ENCODE results near the gene PBX1. TPM values are rescaled to one million over a fixed set of nuclear protein-coding genes. Genes with fewer than 3 reads are reported as not detected.

Gene PBX1
- total and polyA plus RNA-seq, 2 of the 4 experiments (the other 2 are of a cell fraction): 13.9 to 17.9 TPM

DNA sequence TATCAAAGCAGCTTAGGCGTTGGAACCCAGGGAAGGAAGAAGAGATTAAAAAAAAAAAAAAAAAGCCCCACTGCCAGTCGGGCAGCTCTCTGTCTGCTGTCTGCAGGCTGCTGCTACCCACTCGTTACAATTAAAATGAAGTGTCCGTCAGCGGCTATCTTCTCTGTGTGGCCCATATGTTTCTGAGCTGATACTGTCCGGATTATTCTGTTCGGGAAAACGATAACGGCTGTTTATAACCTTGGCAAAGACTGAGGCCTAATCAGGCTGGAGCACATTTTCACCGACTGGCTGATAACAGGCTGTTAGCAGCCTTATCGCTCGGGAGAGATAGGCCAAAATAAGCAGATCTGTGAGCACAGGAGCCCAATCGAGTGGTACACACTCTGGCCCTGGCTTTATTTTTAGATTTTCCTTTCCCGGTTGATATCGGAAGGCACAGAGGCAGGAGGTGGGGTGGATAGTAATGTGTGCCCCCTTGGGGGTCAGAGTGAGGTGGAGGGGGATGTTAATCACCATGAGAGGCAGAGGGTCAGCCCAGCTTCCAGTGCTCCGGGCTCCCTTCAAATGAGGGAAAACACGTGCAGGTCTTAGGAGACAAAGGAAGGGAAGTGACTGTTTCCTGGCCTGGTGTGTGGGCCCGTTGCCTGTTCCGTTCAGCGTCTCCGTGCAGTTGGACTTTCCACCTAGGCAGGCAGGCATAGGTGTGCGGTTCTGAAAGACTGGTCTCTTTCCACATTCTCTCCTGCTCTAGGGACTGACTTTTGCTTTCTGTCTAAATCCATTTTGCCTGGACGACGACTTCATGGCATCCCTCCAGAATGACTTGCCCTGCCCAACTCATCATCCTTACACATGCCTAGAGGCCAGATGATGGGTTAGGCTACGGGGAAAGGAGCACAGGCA is 153.4 kb downstream of the PBX1 start (continued):
- TF ChIP-seq, protein P1, sequence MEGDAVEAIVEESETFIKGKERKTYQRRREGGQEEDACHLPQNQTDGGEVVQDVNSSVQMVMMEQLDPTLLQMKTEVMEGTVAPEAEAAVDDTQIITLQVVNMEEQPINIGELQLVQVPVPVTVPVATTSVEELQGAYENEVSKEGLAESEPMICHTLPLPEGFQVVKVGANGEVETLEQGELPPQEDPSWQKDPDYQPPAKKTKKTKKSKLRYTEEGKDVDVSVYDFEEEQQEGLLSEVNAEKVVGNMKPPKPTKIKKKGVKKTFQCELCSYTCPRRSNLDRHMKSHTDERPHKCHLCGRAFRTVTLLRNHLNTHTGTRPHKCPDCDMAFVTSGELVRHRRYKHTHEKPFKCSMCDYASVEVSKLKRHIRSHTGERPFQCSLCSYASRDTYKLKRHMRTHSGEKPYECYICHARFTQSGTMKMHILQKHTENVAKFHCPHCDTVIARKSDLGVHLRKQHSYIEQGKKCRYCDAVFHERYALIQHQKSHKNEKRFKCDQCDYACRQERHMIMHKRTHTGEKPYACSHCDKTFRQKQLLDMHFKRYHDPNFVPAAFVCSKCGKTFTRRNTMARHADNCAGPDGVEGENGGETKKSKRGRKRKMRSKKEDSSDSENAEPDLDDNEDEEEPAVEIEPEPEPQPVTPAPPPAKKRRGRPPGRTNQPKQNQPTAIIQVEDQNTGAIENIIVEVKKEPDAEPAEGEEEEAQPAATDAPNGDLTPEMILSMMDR (conservative IDR thresholded peaks at IDR 0.05; ENCODE audit: low read depth, low read length): no peak
- TF ChIP-seq RAD21 (IDR thresholded peaks at IDR 0.05; ENCODE audit: low read length) (no peak), RFX5 (IDR thresholded peaks at IDR 0.05; ENCODE audit: low read depth, low read length) (no peak)
